HUES48 (cell line): ENCODE data around the gene FUT3.
"Not testable (repeated sequence)": the region's sequence is repeated elsewhere in the genome, so short reads cannot be mapped to it uniquely, and the experiment has no call there.

ENCODE experiments used
- H3K27ac ChIP-seq: one replicate; pipeline ENCODE4 v1.7.0; 2013; ENCODE audit warnings: low read depth, low read length, inconsistent platforms
- H3K27me3 ChIP-seq: 2 replicates; pipeline ENCODE4 v1.6.1; 2013; ENCODE audit warnings: mild to moderate bottlenecking, low read length; ENCODE audit not compliant: control insufficient read depth, insufficient read depth
- H3K36me3 ChIP-seq: 2 replicates; pipeline ENCODE4 v1.6.1; 2013; ENCODE audit warnings: low read length; ENCODE audit not compliant: control insufficient read depth, insufficient read depth
- H3K4me1 ChIP-seq: 2 replicates; pipeline ENCODE4 v1.6.1; 2013; ENCODE audit warnings: mild to moderate bottlenecking, low read length; ENCODE audit not compliant: control insufficient read depth, insufficient read depth
- H3K4me3 ChIP-seq: 2 replicates; pipeline ENCODE4 v1.5.1; 2013; ENCODE audit warnings: mild to moderate bottlenecking, low read depth, low read length
- H3K9ac ChIP-seq: 2 replicates; pipeline ENCODE4 v1.6.1; 2013; ENCODE audit warnings: mild to moderate bottlenecking, low read depth, low read length, moderate library complexity
- H3K9me3 ChIP-seq: 2 replicates; pipeline ENCODE4 v1.6.1; 2013; ENCODE audit warnings: low read length; ENCODE audit not compliant: control insufficient read depth, insufficient read depth

The FUT3 gene

DNA sequence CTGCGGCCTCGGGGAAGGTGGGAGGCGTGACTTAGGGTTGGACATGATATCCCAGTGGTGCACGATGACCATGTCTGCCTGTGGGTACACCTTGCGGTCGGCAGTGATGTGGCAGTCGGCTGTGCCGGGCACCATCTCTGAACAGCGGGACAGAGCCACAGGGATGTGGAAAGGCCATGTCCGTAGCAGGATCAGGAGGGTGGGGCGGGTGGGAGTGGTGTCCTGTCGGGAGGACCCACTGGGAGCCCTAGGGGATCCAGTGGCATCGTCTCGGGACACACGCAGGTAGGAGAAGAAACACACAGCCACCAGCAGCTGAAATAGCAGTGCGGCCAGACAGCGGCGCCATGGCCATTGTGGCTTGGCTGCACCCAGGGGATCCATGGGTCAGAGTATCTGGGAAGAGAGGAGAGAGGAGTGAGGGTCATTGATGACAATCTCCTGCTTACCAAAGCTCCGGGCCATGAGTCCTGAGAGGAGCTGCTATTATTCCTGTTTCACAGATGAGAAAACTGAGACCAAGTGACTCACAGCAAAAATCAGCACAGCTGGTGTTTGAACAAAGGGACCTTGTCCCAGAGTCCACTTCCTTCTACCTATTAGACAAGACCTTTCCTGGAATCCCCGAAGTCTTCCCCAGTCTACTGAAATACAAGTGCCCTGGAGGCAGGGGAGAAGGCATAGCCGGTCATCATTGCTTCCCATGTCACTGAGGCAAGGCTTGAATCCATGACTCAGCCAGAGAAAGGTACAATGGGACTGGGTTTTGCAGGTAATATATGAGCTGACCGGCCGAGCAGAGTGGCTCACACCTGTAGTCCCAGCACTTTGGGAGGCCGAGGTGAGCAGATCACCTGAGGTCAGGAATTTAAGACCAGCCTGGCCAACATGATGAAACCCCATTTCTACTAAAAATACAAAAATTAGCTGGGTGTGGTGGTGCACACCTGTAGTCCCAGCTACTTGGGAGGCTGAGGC lies 6.5 kb downstream of the FUT3 start:
- H3K36me3 ChIP-seq = no peaks in the 10 kb centered on the region
- H3K4me1 ChIP-seq = no peaks in the 10 kb centered on the region
- H3K9ac ChIP-seq = no peak overlapping the region
- no peaks in the 10 kb centered on the region for H3K27me3 ChIP-seq
- no peak overlapping the region for H3K27ac ChIP-seq
- no peaks in the 10 kb centered on the region; the same call in 1 of the 2 replicates for H3K9me3 ChIP-seq
- H3K4me3 ChIP-seq = no peak overlapping the region

DNA sequence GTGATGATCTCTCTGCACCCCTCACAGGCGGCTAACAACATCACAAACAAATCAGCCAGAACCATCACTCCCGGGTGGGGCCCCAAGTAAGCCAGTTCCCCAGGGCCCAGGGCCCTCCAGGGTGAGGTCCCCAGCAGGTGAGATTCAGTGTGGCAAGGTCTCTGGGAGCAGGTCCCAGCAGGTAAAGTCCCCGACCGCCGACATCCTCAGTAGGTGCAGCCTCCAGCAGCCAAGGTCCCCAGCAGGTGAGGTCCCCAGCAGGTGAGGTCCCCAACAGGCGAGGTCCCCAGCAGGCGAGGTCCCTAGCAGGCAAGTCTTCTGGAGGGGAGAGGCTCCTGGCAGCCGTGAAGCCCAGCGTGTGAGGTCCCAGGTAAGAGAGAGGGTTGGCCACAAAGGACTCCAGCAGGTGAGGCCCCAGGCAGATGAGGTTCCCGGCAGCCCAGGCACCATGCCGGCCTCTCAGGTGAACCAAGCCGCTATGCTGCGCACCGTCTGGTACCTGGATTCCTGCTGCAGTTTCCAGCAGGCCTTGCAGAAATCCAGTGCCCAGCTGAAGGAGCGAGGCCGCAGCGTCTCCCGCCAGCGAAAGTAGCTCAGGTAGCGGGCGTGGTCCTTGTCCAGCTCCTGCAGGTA lies 7.8 kb downstream of the FUT3 start:
- Histone ChIP-seq H3K4me3 (no peak overlapping the region), H3K9ac (no peak overlapping the region), H3K4me1 (no peaks in the 10 kb centered on the region), H3K27ac (no peak overlapping the region), H3K9me3 (no peaks in the 10 kb centered on the region; the same call in 1 of the 2 replicates), H3K27me3 (no peaks in the 10 kb centered on the region), H3K36me3 (no peaks in the 10 kb centered on the region)

DNA sequence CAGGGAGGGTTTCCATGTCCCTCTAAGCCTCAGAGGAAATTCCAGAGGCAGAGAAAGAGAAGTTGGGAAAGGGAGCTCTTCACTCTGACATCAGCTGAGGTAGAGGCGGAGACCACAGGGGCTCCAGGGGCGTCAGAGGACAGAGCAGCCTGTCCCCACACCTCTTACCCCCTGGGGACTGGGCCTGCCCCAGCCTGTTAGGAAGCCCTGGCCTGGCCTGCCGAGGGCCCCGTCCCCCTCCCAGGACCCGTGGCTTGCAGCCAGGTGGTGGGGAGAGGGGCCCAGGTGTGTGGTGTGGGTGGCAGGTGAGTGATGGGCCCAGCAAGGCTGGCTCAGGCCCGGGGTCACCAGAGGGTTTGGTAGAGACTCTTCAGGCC lies 9.5 kb downstream of the FUT3 start:
- not testable (repeated sequence) for H3K36me3 ChIP-seq, H3K27ac ChIP-seq, H3K4me1 ChIP-seq, H3K9me3 ChIP-seq, H3K27me3 ChIP-seq, H3K4me3 ChIP-seq, H3K9ac ChIP-seq

- no peaks in the 10 kb centered on the region for H3K4me1 ChIP-seq
- no peaks in the 10 kb centered on the region for H3K27me3 ChIP-seq
- H3K36me3 ChIP-seq = no peaks in the 10 kb centered on the region
- H3K4me3 ChIP-seq = no peak within 1 kb of the TSS
- H3K27ac ChIP-seq = no peak within 1 kb of the TSS
- H3K9me3 ChIP-seq = no peaks in the 10 kb centered on the region
- H3K9ac ChIP-seq = no peak within 1 kb of the TSS
Observed at GRCh38 chr19:5839065-5840017, 11.9 kb downstream of the FUT3 start, which contains the start of gene FUT6. TSS of gene FUT6 (minus strand) at chr19:5839702. CDS start at chr19:5832567, 7,135 bp downstream.

DNA sequence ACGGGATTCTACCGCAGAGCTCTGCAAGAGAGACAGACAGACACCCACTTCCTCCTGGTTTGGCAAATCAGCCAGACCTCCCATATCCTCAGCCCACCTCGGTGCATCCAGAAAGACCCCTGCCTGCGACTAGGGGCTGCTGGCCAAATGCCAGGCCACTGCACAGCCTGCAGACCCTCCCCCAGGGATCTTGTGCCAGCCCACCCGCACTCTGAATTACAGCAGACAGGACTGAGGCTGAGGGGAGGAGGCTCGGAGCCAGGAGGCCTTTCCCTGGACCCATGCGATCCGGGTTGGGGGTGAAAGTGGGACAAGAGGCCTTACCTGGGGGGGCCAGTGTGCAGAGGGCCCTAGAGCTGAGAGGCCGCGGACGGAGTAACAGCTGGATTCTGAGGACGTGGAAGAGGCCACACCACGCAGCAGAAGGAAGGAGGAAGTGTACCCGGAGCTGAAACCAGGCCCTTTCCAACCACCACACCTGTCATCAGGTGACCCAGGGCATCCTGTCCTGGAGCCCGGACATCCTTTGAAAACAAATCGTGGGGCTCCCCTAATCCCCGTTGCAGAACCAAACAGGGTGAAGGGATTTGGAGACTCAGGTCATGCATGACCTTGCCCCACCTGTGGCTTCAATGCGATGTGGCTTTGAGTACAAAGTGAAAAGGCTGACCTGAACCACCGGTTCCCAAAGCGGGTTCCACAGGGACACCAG lies 12.7 kb downstream of the FUT3 start:
- no peak overlapping the region for H3K9ac ChIP-seq
- no peaks in the 10 kb centered on the region for H3K9me3 ChIP-seq
- no peaks in the 10 kb centered on the region for H3K27me3 ChIP-seq
- H3K4me1 ChIP-seq = no peaks in the 10 kb centered on the region
- H3K4me3 ChIP-seq = no peak overlapping the region
- no peak overlapping the region for H3K27ac ChIP-seq
- no peaks in the 10 kb centered on the region for H3K36me3 ChIP-seq

GRCh38 chr19:5837761-5838352 lies 13.4 kb downstream of the FUT3 start:
- H3K27me3 ChIP-seq = no peaks in the 10 kb centered on the region
- no peak overlapping the region for H3K9ac ChIP-seq
- no peaks in the 10 kb centered on the region for H3K4me1 ChIP-seq
- no peak overlapping the region for H3K27ac ChIP-seq
- H3K36me3 ChIP-seq = no peaks in the 10 kb centered on the region
- no peak overlapping the region for H3K4me3 ChIP-seq
- no peaks in the 10 kb centered on the region for H3K9me3 ChIP-seq

DNA sequence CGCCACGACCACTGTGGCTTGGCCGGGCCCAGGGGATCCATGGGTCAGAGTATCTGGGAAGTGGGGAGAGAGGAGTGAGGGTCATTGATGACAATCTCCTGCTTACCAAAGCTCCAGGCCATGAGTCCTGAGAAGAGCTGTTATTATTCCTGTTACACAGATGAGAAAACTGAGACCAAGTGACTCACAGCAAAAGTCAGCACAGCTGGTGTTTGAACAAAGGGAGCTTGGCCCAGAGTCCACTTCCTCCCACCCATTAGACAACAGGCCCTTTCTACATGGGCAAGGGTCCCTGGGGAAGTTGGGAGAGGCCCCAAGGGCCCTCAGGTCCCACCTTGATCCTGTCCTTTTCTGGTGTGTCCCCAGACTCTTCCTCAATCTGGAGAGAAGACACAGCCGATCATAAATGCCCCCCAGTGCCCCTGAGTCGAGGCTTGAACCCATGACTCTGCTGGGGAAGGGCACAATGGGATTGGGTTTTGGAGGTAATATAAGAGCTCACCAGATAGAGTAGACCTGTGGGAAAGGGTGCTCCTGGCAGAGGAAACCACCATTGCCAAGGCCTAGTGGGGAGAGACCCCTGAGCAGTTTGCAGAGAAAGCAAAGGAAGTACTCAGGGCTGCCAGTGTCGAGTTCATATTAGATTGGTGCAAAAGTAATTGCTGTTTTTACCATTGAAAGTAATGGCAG lies 18.6 kb downstream of the FUT3 start:
- no peak overlapping the region for H3K9ac ChIP-seq
- H3K36me3 ChIP-seq = no peaks in the 10 kb centered on the region
- H3K27ac ChIP-seq = no peak overlapping the region
- H3K9me3 ChIP-seq = no peaks in the 10 kb centered on the region
- H3K27me3 ChIP-seq = no peaks in the 10 kb centered on the region
- H3K4me1 ChIP-seq = no peaks in the 10 kb centered on the region
- H3K4me3 ChIP-seq = no peak overlapping the region

- H3K36me3 ChIP-seq = no peaks in the 10 kb centered on the region
- H3K4me3 ChIP-seq = no peak overlapping the region
- no peaks in the 10 kb centered on the region for H3K9me3 ChIP-seq
- H3K4me1 ChIP-seq = no peaks in the 10 kb centered on the region
- no peak overlapping the region for H3K9ac ChIP-seq
- H3K27me3 ChIP-seq = no peaks in the 10 kb centered on the region
- H3K27ac ChIP-seq = no peak overlapping the region
Observed at GRCh38 chr19:5832061-5832460, 19.2 kb downstream of the FUT3 start.

GRCh38 chr19:5831159-5831558 lies 20.1 kb downstream of the FUT3 start:
- H3K4me3 ChIP-seq = no peak overlapping the region
- H3K9ac ChIP-seq = no peak overlapping the region
- no peak overlapping the region for H3K27ac ChIP-seq
- H3K27me3 ChIP-seq = no peaks in the 10 kb centered on the region
- H3K36me3 ChIP-seq = no peaks in the 10 kb centered on the region
- peaks cover 3% of the 10 kb centered on the region; the same call in 1 of the 2 replicates for H3K4me1 ChIP-seq
- H3K9me3 ChIP-seq = no peaks in the 10 kb centered on the region
